Measurements from ENCODE around the gene ENPP7.

DNA sequence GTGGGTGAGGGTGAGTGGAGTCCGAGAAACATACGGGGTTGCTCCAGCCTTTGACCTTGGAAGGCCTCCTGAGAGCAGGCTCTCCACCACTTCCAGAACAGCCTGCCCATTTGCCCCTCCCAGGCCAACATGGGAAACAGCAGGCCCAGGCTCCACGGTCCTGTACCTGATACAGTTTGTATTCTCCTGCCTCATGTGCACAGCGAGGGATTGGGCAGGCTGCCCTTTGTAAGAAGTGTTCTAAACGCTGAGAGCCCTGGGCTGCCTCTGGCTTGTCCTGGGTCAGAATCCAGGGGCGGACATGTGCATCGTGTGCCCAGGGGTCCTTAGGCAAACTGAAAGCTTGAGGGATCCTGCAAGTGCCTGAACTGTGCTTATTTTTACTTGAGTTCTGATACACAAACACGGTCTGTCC is 43.8 kb downstream of the ENPP7 start:
- TF ChIP-seq, protein P1, sequence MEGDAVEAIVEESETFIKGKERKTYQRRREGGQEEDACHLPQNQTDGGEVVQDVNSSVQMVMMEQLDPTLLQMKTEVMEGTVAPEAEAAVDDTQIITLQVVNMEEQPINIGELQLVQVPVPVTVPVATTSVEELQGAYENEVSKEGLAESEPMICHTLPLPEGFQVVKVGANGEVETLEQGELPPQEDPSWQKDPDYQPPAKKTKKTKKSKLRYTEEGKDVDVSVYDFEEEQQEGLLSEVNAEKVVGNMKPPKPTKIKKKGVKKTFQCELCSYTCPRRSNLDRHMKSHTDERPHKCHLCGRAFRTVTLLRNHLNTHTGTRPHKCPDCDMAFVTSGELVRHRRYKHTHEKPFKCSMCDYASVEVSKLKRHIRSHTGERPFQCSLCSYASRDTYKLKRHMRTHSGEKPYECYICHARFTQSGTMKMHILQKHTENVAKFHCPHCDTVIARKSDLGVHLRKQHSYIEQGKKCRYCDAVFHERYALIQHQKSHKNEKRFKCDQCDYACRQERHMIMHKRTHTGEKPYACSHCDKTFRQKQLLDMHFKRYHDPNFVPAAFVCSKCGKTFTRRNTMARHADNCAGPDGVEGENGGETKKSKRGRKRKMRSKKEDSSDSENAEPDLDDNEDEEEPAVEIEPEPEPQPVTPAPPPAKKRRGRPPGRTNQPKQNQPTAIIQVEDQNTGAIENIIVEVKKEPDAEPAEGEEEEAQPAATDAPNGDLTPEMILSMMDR (IDR thresholded peaks at IDR 0.05; ENCODE audit: low read depth, low read length): no peak
- TF ChIP-seq EZH2phosphoT487 (IDR thresholded peaks at IDR 0.05; ENCODE audit: low read depth): no peak
